Stomach (tissue), 9 donors: ENCODE measurements around the gene DCLK2. TPM values are rescaled to one million over a fixed set of nuclear protein-coding genes. Genes with fewer than 3 reads are reported as not detected.

Experiments used
- DNase-seq, 2 donors: peaks; one replicate each; pipeline versions ENCODE4 v3.0.0 to v3.0.0-alpha.2; 2013 to 2019
- H3K27ac ChIP-seq, 5 donors: fragments of 200-600 bp in 4 of 5; sonication (generic) in 4 of 5; one replicate each; pipeline ENCODE4 v1.5.1; 2013 to 2019; ENCODE audit warnings: mild to moderate bottlenecking in 1 of 5, moderate library complexity in 1 of 5
- H3K27me3 ChIP-seq, 3 donors: fragments of 200-600 bp; sonication (generic); one replicate each; pipeline ENCODE4 v1.5.1; 2017 to 2019; ENCODE audit warnings: mixed run types in 1 of 3
- H3K36me3 ChIP-seq, 4 donors: fragments of 200-600 bp; sonication (generic); 1 replicate in 3 of 4; 2 replicates in 1 of 4; pipeline ENCODE4 v1.5.1; 2016 to 2019
- H3K4me1 ChIP-seq, 4 donors: fragments of 200-600 bp; sonication (generic); one replicate each; pipeline ENCODE4 v1.5.1; 2016 to 2019
- H3K4me3 ChIP-seq, 4 donors: fragments of 200-600 bp; sonication (generic) in 3 of 4; one replicate each; pipeline ENCODE4 v1.5.1; 2016 to 2019; ENCODE audit warnings: mild to moderate bottlenecking in 1 of 4
- H3K9me3 ChIP-seq, 4 donors: fragments of 200-600 bp; sonication (generic); one replicate each; pipeline ENCODE4 v1.5.1; 2016 to 2019
- CTCF ChIP-seq, 7 experiments: fragments of 450-650 bp in 4 of 7; fragments of 200-600 bp in 3 of 7; sonication (generic) in 3 of 7; IDR thresholded peaks; one replicate each; pipeline ENCODE4 v1.5.1; 2016 to 2019; ENCODE audit warnings: antibody characterized with exemption in 7 of 7, control low read depth in 2 of 7, mild to moderate bottlenecking in 1 of 7
- EP300 ChIP-seq: sonication (generic); formaldehyde crosslinking; IDR thresholded peaks from one replicate; pipeline ENCODE4 v1.6.1; 2017; ENCODE audit warnings: antibody characterized with exemption
- POLR2A ChIP-seq, 4 donors: fragments of 450-650 bp; IDR thresholded peaks; one replicate each; pipeline ENCODE4 v1.6.1; 2016; ENCODE audit warnings: antibody characterized with exemption in 4 of 4, control low read depth in 2 of 4, mild to moderate bottlenecking in 1 of 4, moderate library complexity in 1 of 4
- POLR2AphosphoS5 ChIP-seq, 3 donors: sonication (generic); formaldehyde crosslinking; IDR thresholded peaks; one replicate each; pipeline ENCODE4 v1.6.1; 2016; ENCODE audit warnings: antibody characterized with exemption in 3 of 3
- WGBS, 5 donors: extraction: QIAGEN DNeasy Blood & Tissue Kit in 3 of 5; methylation state at CpG; one replicate each; pipeline versions ENCODE4 v1.1.5 to v1.1.7; 2013 to 2018; 5-methylcytosine and 5-hydroxymethylcytosine counted together
- intact Hi-C: fragments of 100-400 bp; cut with DNase I; formaldehyde crosslinking; loops from one replicate; pipeline ENCODE4 v1.15.1; 2023; ENCODE audit warnings: low total_unique reads
- polyA plus RNA-seq, 3 donors: library from polyadenylated mRNA; stranded (reverse); fragments of 200-250 nt; gene quantifications; one replicate each; pipeline ENCODE4 v1.2.3, GENCODE V29; 2013
- total RNA-seq, 5 donors: library from RNA; depleted of rRNA; stranded (reverse); fragments of >200 nt; gene quantifications; one replicate each; pipeline versions ENCODE4 v1.1.0 to v1.2.3, GENCODE V29; 2014 to 2016
- donor health status: healthy with polysubstance abuse.
- donor health status: Bipolar disorder and iron deficiency.
- donor health status: healthy.

The DCLK2 gene
- total and polyA plus RNA-seq, 8 donors = 0.61 to 16.3 (median 1.7) TPM

- TF ChIP-seq CTCF (IDR thresholded peaks at IDR 0.05) (no peak), POLR2A (IDR thresholded peaks at IDR 0.05) (no peak), POLR2AphosphoS5 (IDR thresholded peaks at IDR 0.05) (peak in 1 of 3 donors; percentile 22)
Measured at GRCh38 chr4:150080875-150081274, 2.6 kb downstream of the DCLK2 start.

GRCh38 chr4:150082241-150082640, 4.0 kb downstream of the DCLK2 start:
- WGBS, 5 donors = 33 to 88% (median 52%) methylated on average over 1 of the region's 1 CpG
- Histone ChIP-seq H3K27me3 (peaks cover 0 to 28% (median 12%) of the 10 kb centered on the region in 3 donors), H3K36me3 (no peaks in the 10 kb centered on the region), H3K27ac (no peak overlapping the region), H3K4me1 (peaks cover 19 to 54% (median 28%) of the 10 kb centered on the region in 4 donors), H3K4me3 (no peak overlapping the region), H3K9me3 (no peaks in the 10 kb centered on the region)
- DNase-seq = peak; percentile 20 to 34
- intact Hi-C loops = no loop called here
- TF ChIP-seq EP300 (no peak), POLR2AphosphoS5 (IDR thresholded peaks at IDR 0.05) (no peak), CTCF (IDR thresholded peaks at IDR 0.05) (no peak), POLR2A (IDR thresholded peaks at IDR 0.05) (no peak)

More at GRCh38 chr4:150080875-150081274, 2.6 kb downstream of the DCLK2 start:
- Histone ChIP-seq H3K9me3 (no peaks in the 10 kb centered on the region), H3K27ac (no peak overlapping the region), H3K4me1 (peaks cover 19 to 55% (median 29%) of the 10 kb centered on the region in 4 donors), H3K27me3 (peaks cover 0 to 32% (median 12%) of the 10 kb centered on the region in 3 donors), H3K36me3 (no peaks in the 10 kb centered on the region), H3K4me3 (peak overlapping the region in 1 of 4 donors; percentile 84)
- intact Hi-C loops = no loop called here
- 22 to 67% (median 37%) methylated on average over 1 of the region's 1 CpG for whole genome bisulfite sequencing, 5 donors
- DNase-seq = peak in 1 of 2 donors; percentile 56

DNA sequence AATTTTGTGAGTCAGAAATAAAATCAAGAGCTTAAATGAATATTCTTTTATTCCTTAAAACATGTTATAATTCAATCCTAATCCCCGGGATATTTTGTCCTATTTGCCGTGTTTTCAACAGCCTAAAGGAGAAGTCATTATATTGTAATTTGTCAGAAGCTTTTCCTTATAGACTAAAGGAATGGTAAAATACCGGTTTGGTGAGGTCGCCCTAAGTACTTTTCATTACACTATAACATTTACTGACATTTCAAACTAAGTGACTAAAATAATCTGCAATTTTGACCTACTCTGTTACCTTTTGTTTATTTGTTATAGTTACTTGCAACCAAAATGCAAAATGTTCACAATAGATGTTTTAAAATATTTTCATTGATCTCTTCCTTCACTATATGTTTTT, 8.8 kb downstream of the DCLK2 start:
- Histone ChIP-seq H3K9me3 (no peaks in the 10 kb centered on the region), H3K36me3 (no peaks in the 10 kb centered on the region), H3K27me3 (no peaks in the 10 kb centered on the region), H3K4me3 (no peak overlapping the region), H3K4me1 (peaks cover 0 to 17% (median 6%) of the 10 kb centered on the region in 4 donors), H3K27ac (no peak overlapping the region)
- intact Hi-C loops = no loop called here
- peak in 1 of 2 donors; percentile 79 for DNase-seq
- TF ChIP-seq CTCF (IDR thresholded peaks at IDR 0.05) = no peak
- TF ChIP-seq EP300 = no peak
- no peak for TF ChIP-seq POLR2AphosphoS5 (IDR thresholded peaks at IDR 0.05)
- no peak for TF ChIP-seq POLR2A (IDR thresholded peaks at IDR 0.05)
- 69 to 81% (median 77%) methylated on average over 4 of the region's 4 CpGs for WGBS, 5 donors

- 58 to 87% (median 78%) methylated on average over 5 of the region's 5 CpGs for WGBS, 5 donors
- Histone ChIP-seq H3K9me3 (no peaks in the 10 kb centered on the region), H3K27ac (peak overlapping the region in 1 of 5 donors; percentile 34), H3K36me3 (no peaks in the 10 kb centered on the region), H3K4me1 (peaks cover 0 to 17% (median 0%) of the 10 kb centered on the region in 4 donors), H3K4me3 (no peak overlapping the region), H3K27me3 (no peaks in the 10 kb centered on the region)
- DNase-seq = no peak
- TF ChIP-seq EP300 (no peak), POLR2AphosphoS5 (IDR thresholded peaks at IDR 0.05) (no peak), CTCF (IDR thresholded peaks at IDR 0.05) (no peak), POLR2A (IDR thresholded peaks at IDR 0.05) (no peak)
- intact Hi-C loops = no loop called here
Measured at GRCh38 chr4:150089732-150090131, 11.5 kb downstream of the DCLK2 start.
